ENCODE measurements around the gene GPAM.

GRCh38 chr10:112161757-112162518 is 21.6 kb downstream of the GPAM start:
- TF ChIP-seq CTCF (IDR thresholded peaks at IDR 0.05; ENCODE audit: borderline replicate concordance, extremely low read depth, low read length, poor library complexity, severe bottlenecking) = no peak
- TF ChIP-seq EZH2 (IDR thresholded peaks at IDR 0.05; ENCODE audit: borderline replicate concordance, low read depth, low read length, severe bottlenecking) = no peak
